Neuronal stem cell (in vitro differentiated cells): ENCODE results near the gene SURF2.
A peak's percentile ranks its signal among the peaks of the same experiment; 100 is the strongest.

ENCODE experiments used
- DNase-seq: peaks from one replicate; pipeline ENCODE4 v3.0.0-alpha.2; 2013; ENCODE audit warnings: low spot score
- H2AFZ ChIP-seq: one replicate; pipeline ENCODE4 v1.6.1; 2013; ENCODE audit warnings: mild to moderate bottlenecking, low read length, inconsistent platforms
- H2AK5ac ChIP-seq: 2 replicates; pipeline ENCODE4 v1.6.1; 2013; ENCODE audit warnings: low read depth, mild to moderate bottlenecking, inconsistent platforms, low read length, moderate library complexity, mixed read lengths
- H2BK120ac ChIP-seq: 2 replicates; pipeline ENCODE4 v1.6.1; 2013; ENCODE audit warnings: low read depth, mild to moderate bottlenecking, inconsistent platforms, low read length, moderate library complexity, mixed read lengths
- H2BK12ac ChIP-seq: one replicate; pipeline ENCODE4 v1.6.1; 2013; ENCODE audit warnings: low read length, inconsistent platforms
- H2BK15ac ChIP-seq: 2 replicates; pipeline ENCODE4 v1.6.1; 2013; ENCODE audit warnings: mild to moderate bottlenecking, low read length, inconsistent platforms, mixed read lengths
- H2BK5ac ChIP-seq: one replicate; pipeline ENCODE4 v1.6.1; 2013; ENCODE audit warnings: inconsistent platforms, mild to moderate bottlenecking, low read length, moderate library complexity
- H3K14ac ChIP-seq: one replicate; pipeline ENCODE4 v1.6.1; 2013; ENCODE audit warnings: low read length, inconsistent platforms
- H3K18ac ChIP-seq: 2 replicates; pipeline ENCODE4 v1.6.1; 2013; ENCODE audit warnings: low read length, inconsistent platforms
- H3K23ac ChIP-seq: 2 replicates; pipeline ENCODE4 v1.6.1; 2013; ENCODE audit warnings: low read depth, mild to moderate bottlenecking, mixed read lengths, low read length, inconsistent platforms; ENCODE audit not compliant: poor library complexity
- H3K27ac ChIP-seq: replicated peaks from 3 replicates; pipeline ENCODE4 v1.5.1; 2013; ENCODE audit warnings: low read length, inconsistent platforms
- H3K27me3 ChIP-seq, 3 experiments: 2 replicates each; pipeline ENCODE4 v1.6.1; 2013; ENCODE audit warnings: low read length in 3 of 3, mild to moderate bottlenecking in 2 of 3, inconsistent platforms in 1 of 3, low read depth in 1 of 3, mixed read lengths in 1 of 3, moderate library complexity in 1 of 3; ENCODE audit not compliant: control insufficient read depth in 3 of 3, insufficient read depth in 3 of 3
- H3K36me3 ChIP-seq, 2 donors: replicated peaks in 1 of 2; 2 replicates each; pipeline ENCODE4 v1.6.1; 2013; ENCODE audit warnings: low read length in 2 of 2; ENCODE audit not compliant: control insufficient read depth in 2 of 2, insufficient read depth in 2 of 2
- H3K4ac ChIP-seq: 2 replicates; pipeline ENCODE4 v1.6.1; 2013; ENCODE audit warnings: inconsistent platforms, mild to moderate bottlenecking, low read length, moderate library complexity
- H3K4me1 ChIP-seq, 2 donors: 1 replicate in 1 of 2; 2 replicates in 1 of 2; pipeline ENCODE4 v1.6.1; 2013; ENCODE audit warnings: low read length in 2 of 2, low read depth in 1 of 2; ENCODE audit not compliant: control insufficient read depth in 2 of 2, insufficient read depth in 1 of 2
- H3K4me2 ChIP-seq: one replicate; pipeline ENCODE4 v1.6.1; 2013; ENCODE audit warnings: mild to moderate bottlenecking, low read length, inconsistent platforms; ENCODE audit not compliant: insufficient read depth, poor library complexity, severe bottlenecking
- H3K4me3 ChIP-seq, 2 donors: 2 replicates each; pipeline ENCODE4 v1.5.1; 2013; ENCODE audit warnings: low read length in 2 of 2, mild to moderate bottlenecking in 2 of 2, inconsistent platforms in 1 of 2, moderate library complexity in 1 of 2
- H3K79me1 ChIP-seq: one replicate; pipeline ENCODE4 v1.6.1; 2013; ENCODE audit warnings: low read depth, mild to moderate bottlenecking, inconsistent platforms, low read length, moderate library complexity
- H3K9ac ChIP-seq: one replicate; pipeline ENCODE4 v1.6.1; 2013; ENCODE audit warnings: mild to moderate bottlenecking, low read depth, low read length, inconsistent platforms; ENCODE audit not compliant: poor library complexity
- H3K9me3 ChIP-seq, 2 donors: replicated peaks in 1 of 2; 2 replicates each; pipeline versions ENCODE3 to v1.6.1; 2013; ENCODE audit warnings: low read length in 2 of 2, mild to moderate bottlenecking in 2 of 2, inconsistent platforms in 1 of 2, low read depth in 1 of 2, mixed read lengths in 1 of 2, moderate library complexity in 1 of 2; ENCODE audit not compliant: control insufficient read depth in 2 of 2, insufficient read depth in 1 of 2
- H4K8ac ChIP-seq: one replicate; pipeline ENCODE4 v1.6.1; 2013; ENCODE audit warnings: low read depth, mild to moderate bottlenecking, inconsistent platforms, low read length, moderate library complexity
- H4K91ac ChIP-seq: one replicate; pipeline ENCODE4 v1.6.1; 2013; ENCODE audit warnings: low read length, low read depth, mild to moderate bottlenecking, inconsistent platforms; ENCODE audit not compliant: poor library complexity
- WGBS, 2 donors: extraction: QIAGEN DNeasy Blood & Tissue Kit; methylation state at CpG; one replicate each; pipeline ENCODE4 v1.1.7; 2013; ENCODE audit warnings: missing lambda C conversion rate in 2 of 2, mixed read lengths in 1 of 2; ENCODE audit not compliant: insufficient read length in 2 of 2, insufficient replicate concordance in 1 of 2; ENCODE audit errors: extremely low coverage in 2 of 2; 5-methylcytosine and 5-hydroxymethylcytosine counted together

Gene SURF2

DNA sequence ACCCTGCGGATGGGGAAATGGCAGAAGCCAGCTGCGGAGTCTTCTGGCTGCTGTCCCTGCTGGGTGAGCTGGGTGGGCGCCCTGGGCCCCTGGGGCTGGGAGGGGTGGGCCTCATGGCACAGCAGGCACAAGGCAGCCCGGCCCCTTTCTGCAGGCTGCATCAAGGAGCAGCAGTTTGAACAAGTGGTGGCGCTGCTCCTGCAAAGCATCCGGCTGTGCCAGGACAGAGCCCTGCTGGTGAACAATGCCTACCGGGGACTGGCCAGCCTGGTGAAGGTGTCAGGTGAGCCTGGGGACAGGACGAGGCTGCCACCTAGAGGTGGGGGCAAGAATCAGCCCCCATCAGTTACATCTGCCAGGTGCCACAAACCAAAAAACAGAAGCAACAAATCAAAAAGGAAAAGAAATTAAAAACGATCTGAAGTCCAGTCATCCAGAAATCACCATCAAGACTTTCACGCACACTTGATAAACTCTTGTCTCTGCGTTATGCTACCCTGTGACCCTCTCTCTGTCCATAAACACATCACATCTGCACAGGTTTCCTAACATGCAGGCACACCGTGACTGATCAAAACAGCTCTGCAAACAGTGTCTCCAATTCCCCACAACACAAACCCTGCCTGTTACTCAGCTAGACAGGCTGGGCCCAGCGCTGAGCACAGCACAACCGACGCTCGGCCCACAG is 47.6 kb downstream of the SURF2 start:
- Histone ChIP-seq H4K8ac (no peak overlapping the region), H3K14ac (no peak overlapping the region), H2AFZ (no peak overlapping the region), H3K18ac (no peak overlapping the region), H4K91ac (peak overlapping the region; percentile 82), H3K9ac (peak overlapping the region; percentile 3), H3K9me3 (no peaks in the 10 kb centered on the region), H3K79me1 (no peaks in the 10 kb centered on the region), H3K4ac (no peak overlapping the region), H3K4me2 (no peak overlapping the region), H3K23ac (peak overlapping the region; percentile 23), H2BK120ac (no peak overlapping the region), H3K4me1 (no peaks in the 10 kb centered on the region), H3K4me3 (no peak overlapping the region), H3K27ac (no peak overlapping the region), H3K27me3 (no peaks in the 10 kb centered on the region), H2BK12ac (no peak overlapping the region), H2BK5ac (no peak overlapping the region), H2AK5ac (no peak overlapping the region), H2BK15ac (no peak overlapping the region), H3K36me3 (peaks cover 35 to 55% of the 10 kb centered on the region in 2 donors)
- no CpG with 5 or more reads among the region's 16 CpGs for WGBS, 2 donors
- DNase-seq = no peak

DNA sequence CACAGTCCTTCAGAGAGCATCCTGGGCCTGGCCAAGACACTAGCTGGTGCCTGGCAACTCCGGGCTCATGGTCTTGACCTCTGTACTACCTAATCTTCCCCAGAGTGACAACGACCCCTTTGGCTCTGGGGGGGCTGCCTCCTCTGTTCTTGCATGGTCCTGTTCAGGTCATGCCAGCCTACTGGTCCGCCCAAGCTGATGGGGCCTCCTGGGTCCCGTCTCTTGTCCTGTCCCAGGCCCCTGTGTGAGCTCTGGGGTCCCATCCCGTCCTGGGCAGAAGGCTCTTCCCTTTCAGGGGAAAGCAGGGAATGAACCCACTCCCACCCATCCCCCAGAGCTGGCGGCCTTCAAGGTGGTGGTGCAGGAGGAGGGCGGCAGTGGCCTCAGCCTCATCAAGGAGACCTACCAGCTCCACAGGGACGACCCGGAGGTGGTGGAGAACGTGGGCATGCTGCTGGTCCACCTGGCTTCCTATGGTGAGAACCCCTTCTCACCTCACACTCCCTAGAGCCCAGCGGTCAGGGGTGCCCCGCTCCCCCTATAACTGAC is 48.2 kb downstream of the SURF2 start:
- DNase-seq = no peak
- Histone ChIP-seq H3K23ac (peak overlapping the region; percentile 52), H3K27me3 (no peaks in the 10 kb centered on the region), H2BK5ac (no peak overlapping the region), H3K9ac (peak overlapping the region; percentile 30), H2AK5ac (no peak overlapping the region), H3K18ac (no peak overlapping the region), H2BK120ac (no peak overlapping the region), H3K36me3 (peaks cover 35 to 61% of the 10 kb centered on the region in 2 donors), H2BK15ac (no peak overlapping the region), H3K4ac (no peak overlapping the region), H4K91ac (no peak overlapping the region), H3K27ac (no peak overlapping the region), H3K4me2 (no peak overlapping the region), H3K4me1 (no peaks in the 10 kb centered on the region), H3K9me3 (no peaks in the 10 kb centered on the region), H2BK12ac (no peak overlapping the region), H3K4me3 (no peak overlapping the region), H3K79me1 (no peaks in the 10 kb centered on the region), H2AFZ (no peak overlapping the region), H3K14ac (no peak overlapping the region), H4K8ac (no peak overlapping the region)
- no CpG with 5 or more reads among the region's 12 CpGs for WGBS, 2 donors

DNA sequence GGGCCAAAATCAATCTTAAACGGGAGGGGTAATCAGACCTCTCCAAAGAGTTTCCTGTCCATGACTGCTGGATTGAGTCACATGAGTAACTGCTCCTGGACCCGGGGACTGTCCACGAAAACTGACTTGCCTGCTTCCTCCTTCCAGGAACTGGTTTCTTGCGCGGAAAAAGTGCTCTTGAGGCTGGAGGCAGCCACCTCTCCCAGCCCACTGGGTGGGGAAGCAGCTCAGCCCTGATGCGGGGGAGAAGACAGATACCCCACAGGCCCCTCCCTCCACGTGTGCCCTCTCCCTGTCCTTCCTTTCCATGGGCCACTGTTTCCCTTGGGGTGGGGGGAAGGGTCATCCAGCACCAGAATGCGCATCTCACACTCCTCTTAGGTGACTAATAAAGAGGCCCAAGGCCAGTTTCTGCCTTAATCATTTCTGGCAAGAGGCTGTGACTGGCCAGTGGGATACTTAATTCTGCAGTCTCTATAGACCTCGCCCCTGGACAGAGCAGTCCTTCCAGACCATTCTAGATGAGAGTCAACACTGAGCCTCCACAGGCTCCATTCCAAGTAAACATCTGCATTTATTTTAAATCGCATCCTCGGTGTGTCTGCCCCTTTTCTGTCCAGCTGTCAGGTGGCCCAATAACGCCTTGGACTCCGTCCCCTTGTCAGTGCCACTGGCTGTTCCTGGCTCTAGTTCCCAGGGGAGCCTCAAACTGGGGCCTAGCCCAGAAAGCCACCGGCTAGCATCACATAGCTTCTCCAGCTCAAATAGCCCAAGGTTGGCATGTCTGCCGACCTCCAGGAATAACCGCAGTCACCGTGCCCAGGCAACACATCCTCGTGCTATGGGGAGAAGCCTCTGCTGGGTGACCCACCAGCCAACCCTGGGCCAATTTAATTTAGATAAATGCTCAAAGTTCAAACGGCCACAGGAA is 49.4 kb downstream of the SURF2 start:
- WGBS, 2 donors = no CpG with 5 or more reads among the region's 19 CpGs
- no peak overlapping the region for H2BK120ac ChIP-seq
- H2BK5ac ChIP-seq = peak overlapping the region; percentile 45
- no peak overlapping the region for H3K18ac ChIP-seq
- no peaks in the 10 kb centered on the region for H3K9me3 ChIP-seq
- no peaks in the 10 kb centered on the region for H3K4me1 ChIP-seq
- H2AK5ac ChIP-seq = no peak overlapping the region
- H3K4me2 ChIP-seq = no peak overlapping the region
- no peak overlapping the region for H2AFZ ChIP-seq
- no peak overlapping the region for H3K4me3 ChIP-seq
- H3K9ac ChIP-seq = no peak overlapping the region
- no peaks in the 10 kb centered on the region for H3K79me1 ChIP-seq
- H2BK12ac ChIP-seq = no peak overlapping the region
- no peak overlapping the region for H2BK15ac ChIP-seq
- DNase-seq = no peak
- H3K27ac ChIP-seq = no peak overlapping the region
- H3K4ac ChIP-seq = no peak overlapping the region
- H4K8ac ChIP-seq = no peak overlapping the region
- peaks cover 45 to 73% of the 10 kb centered on the region in 2 donors for H3K36me3 ChIP-seq
- H3K23ac ChIP-seq = no peak overlapping the region
- no peaks in the 10 kb centered on the region for H3K27me3 ChIP-seq
- no peak overlapping the region for H3K14ac ChIP-seq
- H4K91ac ChIP-seq = no peak overlapping the region
